HCT116 (cell line): ENCODE results near the gene INPP5K. TPM values are rescaled to one million over a fixed set of nuclear protein-coding genes. Genes with fewer than 3 reads are reported as not detected.
"Not testable (repeated sequence)": the region's sequence is repeated elsewhere in the genome, so short reads cannot be mapped to it uniquely, and the experiment has no call there.

Experiments used
- ATAC-seq: fragments of 200-7000 bp; cut with Tn5 transposase; 2 replicates; pipeline ENCODE4 v1.9.1; 2020; ENCODE audit warnings: mild to moderate bottlenecking, moderate library complexity
- BruUV-seq: library from RNA; stranded (reverse); fragments of 400-500 nt; replicated peaks from 2 replicates; lab custom pipeline; 2021; lab: Mats Ljungman, UMichigan
- CTCF ChIA-PET: fragments of 300-600 bp; sonication (Branson Sonifier 250); formaldehyde crosslinking; loops from one replicate; lab custom pipeline; 2021; ENCODE audit warnings: antibody characterized with exemption; lab: Charles Lee
- POLR2A ChIA-PET: fragments of 300-600, 350-600 bp; sonication (Branson Sonifier 250); formaldehyde crosslinking; loops from one replicate; lab custom pipeline; 2021; ENCODE audit warnings: antibody characterized with exemption; lab: Charles Lee
- RAD21 ChIA-PET, 2 experiments: fragments of 300-600 bp; sonication (Branson Sonifier 250); formaldehyde crosslinking; loops; one replicate each; lab custom pipeline; 2023; ENCODE audit warnings: low total read pairs in 2 of 2; ENCODE audit not compliant: uncharacterized antibody in 2 of 2, unreplicated experiment in 2 of 2, low non-redundant PET in 1 of 2; lab: Charles Lee
- DNase-seq: peaks from one replicate; pipeline ENCODE4 v3.0.0-alpha.2; 2010; ENCODE audit warnings: low read depth, low spot score
- H2AFZ ChIP-seq: fragments of 200-600 bp; shearing (Covaris generic), sonication (generic); 2 replicates; pipeline ENCODE4 v1.6.1; 2017; ENCODE audit warnings: low read depth, mixed run types, mixed read lengths, antibody characterized with exemption, low read length; ENCODE audit not compliant: poor library complexity, severe bottlenecking
- H3K27ac ChIP-seq: 2 replicates; pipeline ENCODE4 v1.5.1; 2012; ENCODE audit warnings: low read depth, low read length
- H3K27me3 ChIP-seq: fragments of 200-600 bp; sonication (generic); 2 replicates; pipeline ENCODE4 v1.6.1; 2016; ENCODE audit warnings: mixed run types, low read length, mixed read lengths; ENCODE audit not compliant: insufficient read depth
- H3K36me3 ChIP-seq, 2 experiments: fragments of 200-500 bp in 1 of 2; fragments of 200-600 bp in 1 of 2; sonication (Bioruptor generic) in 1 of 2; sonication (generic) in 1 of 2; 2 replicates each; pipeline versions ENCODE4 v1.5.1 to v1.6.1; 2014 to 2016; ENCODE audit warnings: low read length in 2 of 2, inconsistent platforms in 1 of 2, mixed read lengths in 1 of 2, mixed run types in 1 of 2; ENCODE audit not compliant: insufficient read depth in 2 of 2, control insufficient read depth in 1 of 2
- H3K4me1 ChIP-seq, 2 experiments: fragments of 200-600 bp in 1 of 2; sonication (generic) in 1 of 2; 2 replicates each; pipeline versions ENCODE4 v1.5.1 to v1.6.1; 2012 to 2017; ENCODE audit warnings: low read length in 2 of 2, inconsistent platforms in 1 of 2, mild to moderate bottlenecking in 1 of 2, mixed read lengths in 1 of 2, mixed run types in 1 of 2, moderate library complexity in 1 of 2; ENCODE audit not compliant: insufficient read depth in 2 of 2, control insufficient read depth in 1 of 2
- H3K4me2 ChIP-seq: fragments of 200-600 bp; sonication (generic); 2 replicates; pipeline ENCODE4 v1.6.1; 2017; ENCODE audit warnings: mixed run types, low read length, mixed read lengths
- H3K4me3 ChIP-seq, 2 experiments: fragments of 200-600 bp in 1 of 2; sonication (generic) in 1 of 2; replicated peaks in 1 of 2; 2 replicates each; pipeline ENCODE4 v1.5.1; 2011 to 2016; ENCODE audit warnings: low read length in 2 of 2, control low read depth in 1 of 2, low read depth in 1 of 2, mild to moderate bottlenecking in 1 of 2, mixed read lengths in 1 of 2, mixed run types in 1 of 2
- H3K79me2 ChIP-seq: fragments of 200-600 bp; sonication (generic); 2 replicates; pipeline ENCODE4 v1.6.1; 2017; ENCODE audit warnings: mild to moderate bottlenecking, mixed run types, low read length, moderate library complexity, mixed read lengths; ENCODE audit not compliant: insufficient read depth
- H3K9ac ChIP-seq: fragments of 200-600 bp; sonication (generic); 2 replicates; pipeline ENCODE4 v1.6.1; 2016; ENCODE audit warnings: low read length, mixed read lengths
- H3K9me2 ChIP-seq: fragments of 200-600 bp; sonication (generic), shearing (Covaris generic); 2 replicates; pipeline ENCODE4 v1.6.1; 2017; ENCODE audit warnings: mixed run types, mild to moderate bottlenecking, moderate library complexity; ENCODE audit not compliant: insufficient read depth
- H3K9me3 ChIP-seq, 2 experiments: fragments of 200-500 bp in 1 of 2; fragments of 200-600 bp in 1 of 2; sonication (Bioruptor generic) in 1 of 2; sonication (generic) in 1 of 2; 2 replicates each; pipeline ENCODE4 v1.6.1; 2014 to 2017; ENCODE audit warnings: low read length in 2 of 2, mixed read lengths in 2 of 2, inconsistent platforms in 1 of 2, low read depth in 1 of 2, mild to moderate bottlenecking in 1 of 2, mixed run types in 1 of 2, moderate library complexity in 1 of 2; ENCODE audit not compliant: control insufficient read depth in 1 of 2, insufficient read depth in 1 of 2
- H4K20me1 ChIP-seq: fragments of 200-600 bp; sonication (generic), shearing (Covaris generic); 2 replicates; pipeline ENCODE4 v1.6.1; 2017; ENCODE audit warnings: mixed run types, mild to moderate bottlenecking, moderate library complexity; ENCODE audit not compliant: insufficient read depth
- ATF3 ChIP-seq: IDR thresholded peaks from 2 replicates; pipeline ENCODE4 v1.6.1; 2012
- CTCF ChIP-seq, 3 experiments: fragments of 200-600 bp in 1 of 3; sonication (generic) in 1 of 3; IDR thresholded peaks in 2 of 3; conservative IDR thresholded peaks in 1 of 3; 2 replicates each; pipeline ENCODE4 v1.5.1; 2012 to 2017; ENCODE audit warnings: low read depth in 2 of 3, low read length in 2 of 3, antibody characterized with exemption in 1 of 3, borderline replicate concordance in 1 of 3, control low read depth in 1 of 3, mild to moderate bottlenecking in 1 of 3, mixed read lengths in 1 of 3, mixed run types in 1 of 3, moderate library complexity in 1 of 3; ENCODE audit not compliant: insufficient read depth in 1 of 3
- EZH2 ChIP-seq: fragments of 200-600 bp; sonication (generic); IDR thresholded peaks from 2 replicates; pipeline ENCODE4 v1.6.1; 2017; ENCODE audit warnings: antibody characterized with exemption, mixed run types
- POLR2A ChIP-seq: IDR thresholded peaks from 2 replicates; pipeline ENCODE4 v1.7.0; 2011; ENCODE audit warnings: borderline replicate concordance; ENCODE audit not compliant: insufficient read depth, insufficient read length; ENCODE audit errors: extremely low read depth
- SP1 ChIP-seq: IDR thresholded peaks from 2 replicates; pipeline ENCODE4 v1.6.1; 2012; ENCODE audit warnings: low read depth
- SRF ChIP-seq: IDR thresholded peaks from 2 replicates; pipeline ENCODE4 v1.6.1; 2012; ENCODE audit warnings: low read depth
- TCF7L2 ChIP-seq: IDR thresholded peaks from 2 replicates; pipeline ENCODE4 v1.7.0; 2011; ENCODE audit warnings: borderline replicate concordance, inconsistent platforms; ENCODE audit not compliant: insufficient read depth, insufficient read length; ENCODE audit errors: extremely low read depth
- ZFX ChIP-seq: fragments of 450-650 bp; IDR thresholded peaks from 2 replicates; pipeline ENCODE4 v1.6.1; 2017
- intact Hi-C: fragments of 100-400 bp; cut with micrococcal nuclease; formaldehyde crosslinking; loops from 2 replicates; pipeline ENCODE4 v1.10.0; 2022
- total RNA-seq: library from RNA; stranded (reverse); gene quantifications from one replicate; pipeline ENCODE4 v1.2.1, GENCODE V29; 2021; ENCODE audit not compliant: unreplicated experiment
- TF ChIP-seq, protein P1 (sequence below): IDR thresholded peaks from 2 replicates; pipeline ENCODE4 v1.6.1; 2011; ENCODE audit warnings: mild to moderate bottlenecking, low read length, moderate library complexity; ENCODE audit not compliant: insufficient replicate concordance; ENCODE audit errors: extremely low read depth

INPP5K gene
- total RNA-seq, 1 experiment from 2014 or later = 25.6 TPM

DNA sequence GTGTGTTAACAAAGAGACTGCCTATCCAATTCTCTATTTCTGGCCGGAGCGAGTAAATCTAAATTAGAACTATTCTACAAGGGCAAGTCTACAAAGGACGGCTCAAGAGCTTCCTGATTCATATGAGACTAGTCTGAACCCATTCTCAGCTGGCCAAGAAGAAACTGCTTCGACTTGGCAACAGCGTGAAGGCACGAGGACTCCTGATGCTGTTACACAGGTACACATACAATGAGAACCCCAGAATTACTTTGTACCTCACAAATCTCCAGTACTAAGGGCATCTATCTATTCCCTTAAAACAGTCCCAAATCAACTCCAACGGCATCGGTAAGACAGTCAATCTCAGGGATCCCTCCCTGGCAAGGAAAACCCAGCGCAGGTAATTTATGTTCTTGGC, 61.9 kb downstream of the INPP5K start (continued):
- TF ChIP-seq, protein P1, sequence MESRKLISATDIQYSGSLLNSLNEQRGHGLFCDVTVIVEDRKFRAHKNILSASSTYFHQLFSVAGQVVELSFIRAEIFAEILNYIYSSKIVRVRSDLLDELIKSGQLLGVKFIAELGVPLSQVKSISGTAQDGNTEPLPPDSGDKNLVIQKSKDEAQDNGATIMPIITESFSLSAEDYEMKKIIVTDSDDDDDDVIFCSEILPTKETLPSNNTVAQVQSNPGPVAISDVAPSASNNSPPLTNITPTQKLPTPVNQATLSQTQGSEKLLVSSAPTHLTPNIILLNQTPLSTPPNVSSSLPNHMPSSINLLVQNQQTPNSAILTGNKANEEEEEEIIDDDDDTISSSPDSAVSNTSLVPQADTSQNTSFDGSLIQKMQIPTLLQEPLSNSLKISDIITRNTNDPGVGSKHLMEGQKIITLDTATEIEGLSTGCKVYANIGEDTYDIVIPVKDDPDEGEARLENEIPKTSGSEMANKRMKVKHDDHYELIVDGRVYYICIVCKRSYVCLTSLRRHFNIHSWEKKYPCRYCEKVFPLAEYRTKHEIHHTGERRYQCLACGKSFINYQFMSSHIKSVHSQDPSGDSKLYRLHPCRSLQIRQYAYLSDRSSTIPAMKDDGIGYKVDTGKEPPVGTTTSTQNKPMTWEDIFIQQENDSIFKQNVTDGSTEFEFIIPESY = no peak

GRCh38 chr17:1453694-1454093, 62.7 kb downstream of the INPP5K start:
- H3K4me3 ChIP-seq, H3K9me2 ChIP-seq, H2AFZ ChIP-seq, H3K9me3 ChIP-seq, DNase-seq, H3K9ac ChIP-seq, H3K27me3 ChIP-seq, ATAC-seq, POLR2A ChIA-PET, BruUV-seq, H3K27ac ChIP-seq, CTCF ChIA-PET, H3K4me2 ChIP-seq: not testable (repeated sequence)
- Histone ChIP-seq H3K4me1 (peaks cover 12 to 23% of the 10 kb centered on the region in 2 experiments; a peak in 3 of 4 replicates), H3K36me3 (peaks cover 9 to 27% of the 10 kb centered on the region in 2 experiments; a peak in 2 of 4 replicates), H3K79me2 (peaks cover 73% of the 10 kb centered on the region), H4K20me1 (peaks cover 16% of the 10 kb centered on the region; the same call in 1 of the 2 replicates)
- RAD21 ChIA-PET = interaction anchor here in 1 of 2 experiments (1.5 kb wide), 1 partner anchor 34 kb away, joined by 3 read pairs; no protein-coding TSS in a partner anchor
- intact Hi-C loops = loop anchor here (2.0 kb wide), 1 partner anchor 89 kb away; no protein-coding TSS in a partner anchor

DNA sequence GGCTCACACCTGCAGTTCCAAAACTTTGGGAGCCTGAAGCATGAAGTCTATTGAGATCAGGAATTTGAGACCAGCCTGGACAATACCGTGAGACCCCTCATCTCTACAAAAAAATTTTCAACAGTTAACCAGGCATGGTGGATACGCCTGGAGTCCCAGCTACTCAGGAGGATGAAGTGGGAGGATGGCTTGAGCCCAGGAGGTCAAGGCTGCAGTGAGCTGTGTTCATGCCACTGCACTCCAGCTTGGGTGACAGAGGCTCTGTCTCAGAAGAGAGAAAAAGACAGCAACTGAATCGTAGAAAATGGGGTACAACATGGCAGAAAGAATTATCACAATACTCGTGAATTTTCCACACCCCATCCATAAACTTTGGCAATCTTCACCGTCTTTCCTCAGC, 63.6 kb downstream of the INPP5K start:
- H3K4me3 ChIP-seq = no peak overlapping the region
- H3K9ac ChIP-seq = no peak overlapping the region
- ATAC-seq (no peak), DNase-seq (no peak)
- no peaks in the 10 kb centered on the region for H3K9me2 ChIP-seq
- ChIA-PET CTCF (no interaction called here), POLR2A (interaction anchor here (2.4 kb wide), 1 partner anchor 10 kb away, joined by 9 read pairs; no protein-coding TSS in a partner anchor), RAD21 (interaction anchor here in 1 of 2 experiments (1.5 kb wide), 1 partner anchor 35 kb away, joined by 3 read pairs; no protein-coding TSS in a partner anchor)
- H2AFZ ChIP-seq = no peak overlapping the region
- H3K79me2 ChIP-seq = peaks cover 81% of the 10 kb centered on the region
- TF ChIP-seq ATF3 (no peak), POLR2A (no peak), TCF7L2 (no peak), ZFX (no peak), EZH2 (no peak), SRF (no peak), SP1 (no peak), CTCF (IDR thresholded peaks at IDR 0.05 in 2 of 3, conservative IDR thresholded peaks at IDR 0.05 in 1 of 3; ENCODE audit: borderline replicate concordance in 1 of 3, insufficient read depth in 1 of 3, low read depth in 2 of 3, low read length in 2 of 3) (no peak)
- TF ChIP-seq, protein P1 = no peak
- no peak overlapping the region for H3K4me2 ChIP-seq
- H3K9me3 ChIP-seq = no peaks in the 10 kb centered on the region
- peaks cover 9 to 27% of the 10 kb centered on the region in 2 experiments; a peak in 2 of 4 replicates for H3K36me3 ChIP-seq
- peaks cover 12 to 23% of the 10 kb centered on the region in 2 experiments; a peak in 3 of 4 replicates for H3K4me1 ChIP-seq
- H3K27ac ChIP-seq = no peak overlapping the region
- intact Hi-C loops = no loop called here
- no peaks in the 10 kb centered on the region for H3K27me3 ChIP-seq
- H4K20me1 ChIP-seq = peaks cover 16% of the 10 kb centered on the region; the same call in 1 of the 2 replicates
- no TSS peak for BruUV-seq
